IMR-90 (cell line): ENCODE data around the gene ARHGAP45.

Experiments
- RCOR1 ChIP-seq: IDR thresholded peaks from 2 replicates; pipeline ENCODE4 v1.6.1; 2012; ENCODE audit warnings: mild to moderate bottlenecking, low read length, improper control_type of control experiment; ENCODE audit not compliant: insufficient replicate concordance
- TF ChIP-seq, protein P1 (sequence below): conservative IDR thresholded peaks from 2 replicates; pipeline ENCODE4 v1.5.1; 2012; ENCODE audit warnings: mild to moderate bottlenecking, low read depth, low read length, improper control_type of control experiment
- TF ChIP-seq, protein P2 (sequence below): fragments of 150-350 bp; IDR thresholded peaks from 2 replicates; pipeline ENCODE4 v1.6.1; 2017; ENCODE audit warnings: mild to moderate bottlenecking, antibody characterized with exemption, low read length, low read depth

DNA sequence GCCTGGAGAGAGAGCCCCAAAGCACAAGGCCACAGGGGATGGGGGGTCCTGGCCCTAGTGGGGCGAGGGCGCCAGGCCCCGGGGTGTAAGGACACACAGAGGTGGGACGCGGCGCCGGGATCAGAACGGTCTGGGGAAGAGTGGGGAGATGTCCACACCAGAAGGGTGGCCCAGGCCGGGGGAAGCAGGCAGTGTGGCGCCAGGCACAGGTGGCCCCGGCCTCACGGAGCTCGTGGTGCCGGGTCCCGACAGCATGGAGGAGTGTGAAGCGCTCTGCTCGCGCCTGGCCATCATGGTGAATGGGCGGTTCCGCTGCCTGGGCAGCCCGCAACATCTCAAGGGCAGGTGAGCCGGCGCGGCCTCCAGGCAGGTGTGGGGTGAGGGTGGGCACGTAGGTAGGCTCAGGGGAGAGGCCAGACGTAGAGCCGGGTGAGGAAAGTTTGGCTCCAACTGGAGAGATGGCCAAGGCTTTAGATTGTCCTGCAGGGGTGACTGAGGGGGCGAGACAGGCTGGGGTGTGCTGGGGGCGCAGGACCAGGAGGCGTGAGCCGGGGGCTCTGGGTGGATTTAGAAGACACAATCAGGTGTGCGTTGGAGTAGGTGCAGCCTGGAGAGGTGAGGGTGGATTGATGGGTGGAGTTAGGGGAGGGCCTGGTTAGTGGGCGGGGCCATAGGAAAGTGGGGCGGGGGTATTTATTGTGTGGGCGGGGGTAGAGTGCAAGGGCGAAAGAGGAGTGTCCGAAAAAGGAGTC lies 2.9 kb upstream of the ARHGAP45 start:
- TF ChIP-seq, protein P1, sequence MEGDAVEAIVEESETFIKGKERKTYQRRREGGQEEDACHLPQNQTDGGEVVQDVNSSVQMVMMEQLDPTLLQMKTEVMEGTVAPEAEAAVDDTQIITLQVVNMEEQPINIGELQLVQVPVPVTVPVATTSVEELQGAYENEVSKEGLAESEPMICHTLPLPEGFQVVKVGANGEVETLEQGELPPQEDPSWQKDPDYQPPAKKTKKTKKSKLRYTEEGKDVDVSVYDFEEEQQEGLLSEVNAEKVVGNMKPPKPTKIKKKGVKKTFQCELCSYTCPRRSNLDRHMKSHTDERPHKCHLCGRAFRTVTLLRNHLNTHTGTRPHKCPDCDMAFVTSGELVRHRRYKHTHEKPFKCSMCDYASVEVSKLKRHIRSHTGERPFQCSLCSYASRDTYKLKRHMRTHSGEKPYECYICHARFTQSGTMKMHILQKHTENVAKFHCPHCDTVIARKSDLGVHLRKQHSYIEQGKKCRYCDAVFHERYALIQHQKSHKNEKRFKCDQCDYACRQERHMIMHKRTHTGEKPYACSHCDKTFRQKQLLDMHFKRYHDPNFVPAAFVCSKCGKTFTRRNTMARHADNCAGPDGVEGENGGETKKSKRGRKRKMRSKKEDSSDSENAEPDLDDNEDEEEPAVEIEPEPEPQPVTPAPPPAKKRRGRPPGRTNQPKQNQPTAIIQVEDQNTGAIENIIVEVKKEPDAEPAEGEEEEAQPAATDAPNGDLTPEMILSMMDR = no peak
- TF ChIP-seq, protein P2, sequence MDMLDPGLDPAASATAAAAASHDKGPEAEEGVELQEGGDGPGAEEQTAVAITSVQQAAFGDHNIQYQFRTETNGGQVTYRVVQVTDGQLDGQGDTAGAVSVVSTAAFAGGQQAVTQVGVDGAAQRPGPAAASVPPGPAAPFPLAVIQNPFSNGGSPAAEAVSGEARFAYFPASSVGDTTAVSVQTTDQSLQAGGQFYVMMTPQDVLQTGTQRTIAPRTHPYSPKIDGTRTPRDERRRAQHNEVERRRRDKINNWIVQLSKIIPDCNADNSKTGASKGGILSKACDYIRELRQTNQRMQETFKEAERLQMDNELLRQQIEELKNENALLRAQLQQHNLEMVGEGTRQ = no peak
- TF ChIP-seq RCOR1 = no peak
